Right ventricle myocardium inferior (tissue), 1 donor: ENCODE results near the gene LAMA2. TPM values are rescaled to one million over a fixed set of nuclear protein-coding genes. Genes with fewer than 3 reads are reported as not detected.
"Not testable (repeated sequence)": the region's sequence is repeated elsewhere in the genome, so short reads cannot be mapped to it uniquely, and the experiment has no call there.

Experiments
- ATAC-seq: fragments of 200-7000 bp; cut with Tn5 transposase; one replicate; pipeline ENCODE4 v1.9.1; 2020; ENCODE audit warnings: mild to moderate bottlenecking, moderate library complexity
- DNase-seq: peaks from one replicate; pipeline ENCODE4 v3.0.0; 2021; ENCODE audit errors: missing footprints
- intact Hi-C: fragments of 100-400 bp; cut with DNase I; formaldehyde crosslinking; loops from one replicate; pipeline ENCODE4 v1.11.0; 2022
- total RNA-seq: library from RNA; stranded (reverse); fragmentation: NEBNext Ultra II Directional; extraction: Animal tissue kit (Norgen Biotek cat#: 25700); gene quantifications from one replicate; pipeline ENCODE4 v1.2.1, GENCODE V29; 2021
- donor health status: DM: no; HTN: yes; CAD: no; lungs with severe emphysema.

LAMA2 gene
- total RNA-seq, 1 donor from 2014 or later = 119 TPM

- no peak for ATAC-seq
- intact Hi-C loops = no loop called here
- DNase-seq = no peak
Observed at GRCh38 chr6:129033581-129033980, 150.6 kb downstream of the LAMA2 start.

DNA sequence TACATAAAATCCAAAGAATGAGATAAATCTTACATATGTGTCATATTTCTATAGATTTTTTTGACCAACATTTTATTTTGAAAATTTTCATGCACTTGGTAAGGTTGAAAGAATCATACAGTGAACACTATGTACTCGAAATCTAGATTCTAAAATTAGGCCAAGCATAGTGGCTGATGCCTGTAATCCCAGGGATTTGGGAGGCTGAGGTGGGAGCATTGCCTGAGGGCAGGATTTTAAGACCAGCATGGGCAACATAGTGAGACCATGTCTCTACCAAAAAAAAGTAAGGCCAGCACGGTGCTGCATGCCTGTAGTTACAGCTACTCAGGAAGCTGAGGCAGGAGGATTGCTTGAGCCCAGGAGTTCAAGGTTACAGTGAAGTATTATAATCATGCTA lies 158.6 kb downstream of the LAMA2 start:
- no peak for ATAC-seq
- intact Hi-C loops = no loop called here
- DNase-seq = no peak

DNA sequence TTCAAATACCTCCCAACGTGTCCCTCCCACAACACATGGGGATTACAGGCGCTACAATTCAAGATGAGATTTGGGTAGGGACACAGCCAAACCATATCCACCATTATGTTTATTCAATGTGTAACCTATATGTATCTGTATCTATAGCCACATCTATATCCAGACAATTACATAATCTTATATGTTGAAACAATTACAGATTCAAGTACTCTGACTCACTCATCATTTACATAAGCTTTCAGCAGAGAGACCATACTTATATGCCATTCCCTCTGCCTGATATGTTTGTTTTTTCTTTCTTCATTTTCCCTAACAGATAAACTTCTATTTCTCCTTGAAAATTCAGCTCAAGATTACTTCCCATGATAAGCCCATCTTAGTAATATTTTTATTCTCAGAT lies 163.6 kb downstream of the LAMA2 start:
- intact Hi-C loops = no loop called here
- no peak for ATAC-seq
- DNase-seq = no peak

DNA sequence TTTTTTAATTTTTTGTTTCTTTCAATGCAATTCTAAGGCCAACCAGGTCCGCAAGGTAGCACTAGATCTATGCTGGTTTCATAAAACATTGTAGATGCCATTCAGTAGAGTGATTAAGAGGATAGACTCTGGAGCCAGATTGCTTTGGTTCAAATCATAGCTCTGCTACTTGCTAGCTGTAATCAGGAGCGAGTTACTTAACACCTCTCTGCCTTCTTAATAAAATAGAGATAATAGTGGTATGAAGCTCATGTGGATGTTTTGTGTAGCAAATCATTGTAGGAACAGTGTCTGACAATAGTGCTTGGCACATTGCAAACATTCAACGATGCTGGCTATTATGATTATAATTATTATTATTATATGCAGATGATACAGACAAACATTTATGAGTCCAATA lies 164.9 kb downstream of the LAMA2 start:
- ATAC-seq = peak; percentile 51
- intact Hi-C loops = no loop called here
- DNase-seq = no peak

DNA sequence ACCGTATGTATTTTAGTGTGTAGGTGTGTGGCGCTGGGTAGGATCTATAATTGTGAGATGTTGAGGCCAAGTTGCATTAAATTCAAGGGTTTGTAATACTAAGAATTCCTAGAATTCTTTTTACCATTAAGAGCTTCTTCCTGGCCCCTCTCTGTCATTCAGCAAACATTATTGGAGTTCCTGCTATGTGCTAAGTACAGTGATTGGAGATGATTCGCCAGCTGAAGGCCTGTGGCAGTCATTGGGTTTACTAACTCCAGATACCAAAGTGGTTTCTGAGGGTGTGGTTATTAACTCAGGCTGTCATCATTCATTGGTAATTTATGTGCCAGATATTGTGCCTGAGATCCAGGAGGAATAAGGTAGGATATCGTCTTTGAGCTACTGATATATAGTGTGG lies 167.1 kb downstream of the LAMA2 start:
- intact Hi-C loops = no loop called here
- ATAC-seq = no peak

DNA sequence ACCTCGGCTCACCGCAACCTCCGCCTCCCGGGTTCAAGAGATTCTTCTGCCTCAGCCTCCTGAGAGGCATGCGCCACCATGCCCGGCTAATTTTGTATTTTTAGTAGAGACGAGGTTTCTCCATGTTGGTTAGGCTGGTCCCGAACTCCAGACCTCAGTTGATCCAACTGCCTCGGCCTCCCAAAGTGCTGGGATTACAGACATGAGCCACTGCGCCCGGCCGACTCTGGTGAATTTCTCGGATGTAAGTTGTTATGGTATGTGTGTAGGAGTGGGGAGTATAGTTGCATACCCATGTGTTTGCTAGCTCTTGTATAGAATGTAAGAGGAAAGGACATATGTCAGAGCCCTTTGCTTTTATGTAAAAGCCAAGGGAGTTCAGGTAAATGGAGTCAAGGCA lies 170.2 kb downstream of the LAMA2 start:
- intact Hi-C loops, ATAC-seq: not testable (repeated sequence)
- DNase-seq = peak; percentile 58

More for the DNA sequence above, 167.1 kb downstream of the LAMA2 start:
- DNase-seq = no peak

GRCh38 chr6:129055796-129056195 lies 172.9 kb downstream of the LAMA2 start:
- ATAC-seq = no peak
- intact Hi-C loops = no loop called here
- no peak for DNase-seq

GRCh38 chr6:129059650-129060049 lies 176.7 kb downstream of the LAMA2 start:
- no peak for DNase-seq
- intact Hi-C loops = no loop called here
- ATAC-seq = no peak

DNA sequence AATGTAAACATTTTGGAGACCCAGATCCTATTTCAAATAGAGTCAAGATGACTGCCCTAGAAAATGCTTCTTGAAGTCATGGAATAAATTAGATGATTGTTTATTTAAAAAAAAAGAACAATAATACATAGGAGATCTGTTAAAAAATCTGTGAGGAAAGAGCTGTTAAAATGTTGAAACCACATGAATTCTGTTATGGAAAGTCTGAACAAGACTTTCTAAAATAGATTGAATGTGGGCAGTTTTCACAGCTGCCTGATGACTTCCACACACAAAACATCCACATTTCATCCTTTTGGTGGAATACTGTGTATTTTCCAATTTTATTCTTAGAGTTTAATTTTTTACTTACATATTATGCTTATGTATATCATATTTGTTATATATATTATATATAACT lies 186.1 kb downstream of the LAMA2 start:
- DNase-seq (no peak), ATAC-seq (no peak)
- intact Hi-C loops = no loop called here

DNA sequence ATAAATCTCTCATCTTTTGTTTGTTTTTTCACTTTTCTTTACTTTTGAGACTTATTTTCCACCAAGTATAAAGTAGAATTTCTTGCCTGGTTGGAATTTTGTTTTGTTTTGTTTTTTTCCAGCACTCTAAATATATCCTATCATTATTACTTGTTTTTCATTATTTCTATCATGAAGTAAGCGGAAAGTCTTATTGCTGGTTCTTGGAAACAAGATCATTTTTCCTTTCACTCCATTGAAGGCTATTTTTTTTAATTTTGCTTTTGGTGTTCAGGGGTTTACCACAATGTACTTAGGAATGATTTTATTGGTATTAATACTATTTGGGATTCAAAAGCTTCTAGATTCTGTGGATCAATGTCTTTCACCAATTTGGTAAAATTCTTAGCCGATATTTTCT lies 190.1 kb downstream of the LAMA2 start:
- intact Hi-C loops = no loop called here
- DNase-seq (no peak), ATAC-seq (no peak)

GRCh38 chr6:129073691-129074395 lies 190.9 kb downstream of the LAMA2 start:
- ATAC-seq (no peak), DNase-seq (no peak)
- intact Hi-C loops = no loop called here

- ATAC-seq (peak; percentile 13), DNase-seq (no peak)
- intact Hi-C loops = no loop called here
Observed at GRCh38 chr6:129084406-129084805, 201.5 kb downstream of the LAMA2 start.

- ATAC-seq, intact Hi-C loops: not testable (repeated sequence)
- peak; percentile 44 for DNase-seq
Observed at GRCh38 chr6:129088481-129088880, 205.5 kb downstream of the LAMA2 start.

DNA sequence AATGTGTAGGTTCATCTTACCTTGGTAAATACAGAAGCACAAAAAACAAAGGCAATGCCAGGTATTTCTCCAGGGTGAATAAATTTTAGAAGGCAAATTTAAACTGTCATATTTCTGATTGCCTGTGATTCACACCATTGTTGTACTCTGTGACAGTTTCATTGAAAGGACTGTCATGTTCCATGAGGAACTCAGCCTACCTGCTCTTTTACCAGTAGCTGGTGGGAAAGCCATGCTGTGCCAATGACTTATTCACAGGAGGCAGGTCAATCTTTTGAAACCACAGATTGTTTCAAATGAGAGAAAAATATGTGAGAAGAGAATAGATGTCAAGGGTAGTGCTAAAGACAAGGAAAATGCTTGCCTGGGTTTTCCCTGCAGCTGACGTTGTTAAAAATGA lies 206.4 kb downstream of the LAMA2 start:
- intact Hi-C loops = no loop called here
- DNase-seq (no peak), ATAC-seq (no peak)

- intact Hi-C loops = no loop called here
- DNase-seq = no peak
- peak; percentile 33 for ATAC-seq
Observed at GRCh38 chr6:129094147-129094546, 211.2 kb downstream of the LAMA2 start.

GRCh38 chr6:129096651-129097290 lies 213.8 kb downstream of the LAMA2 start:
- ATAC-seq (peak; percentile 82), DNase-seq (no peak)
- intact Hi-C loops = no loop called here

DNA sequence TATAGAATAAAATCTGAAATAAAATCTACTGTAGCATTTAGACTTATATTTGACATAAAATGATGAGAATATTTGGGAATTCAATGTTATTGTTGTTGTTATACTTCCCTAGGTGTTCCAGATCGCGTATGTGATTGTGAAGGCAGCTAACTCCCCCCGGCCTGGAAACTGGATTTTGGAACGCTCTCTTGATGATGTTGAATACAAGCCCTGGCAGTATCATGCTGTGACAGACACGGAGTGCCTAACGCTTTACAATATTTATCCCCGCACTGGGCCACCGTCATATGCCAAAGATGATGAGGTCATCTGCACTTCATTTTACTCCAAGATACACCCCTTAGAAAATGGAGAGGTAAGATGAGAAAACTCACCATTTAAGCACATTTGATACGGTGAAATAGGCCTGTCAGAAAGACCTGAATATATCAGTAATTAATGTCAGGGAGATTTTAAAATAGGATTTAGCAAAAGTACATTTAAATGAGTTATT lies 215.2 kb downstream of the LAMA2 start:
- intact Hi-C loops = no loop called here
- ATAC-seq (no peak), DNase-seq (no peak)

DNA sequence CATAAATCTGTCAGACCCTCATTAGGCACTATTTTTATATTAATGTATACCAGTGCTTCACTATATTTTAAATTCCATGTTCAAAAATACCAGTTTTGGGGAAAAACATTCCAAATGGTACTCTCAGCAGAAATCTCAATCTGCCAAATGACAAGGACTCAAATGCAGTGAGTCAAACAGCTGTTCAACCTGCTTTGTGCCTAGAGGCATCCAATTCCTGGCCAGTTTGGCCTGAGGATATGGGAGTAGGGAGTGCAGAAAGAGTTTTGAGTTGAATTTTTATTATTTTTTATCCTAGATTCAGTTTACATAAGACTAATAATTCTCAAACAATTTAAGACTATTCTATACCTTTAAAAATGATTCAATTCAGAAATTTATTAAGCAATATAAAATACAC lies 216.8 kb downstream of the LAMA2 start:
- DNase-seq = no peak
- intact Hi-C loops = no loop called here

DNA sequence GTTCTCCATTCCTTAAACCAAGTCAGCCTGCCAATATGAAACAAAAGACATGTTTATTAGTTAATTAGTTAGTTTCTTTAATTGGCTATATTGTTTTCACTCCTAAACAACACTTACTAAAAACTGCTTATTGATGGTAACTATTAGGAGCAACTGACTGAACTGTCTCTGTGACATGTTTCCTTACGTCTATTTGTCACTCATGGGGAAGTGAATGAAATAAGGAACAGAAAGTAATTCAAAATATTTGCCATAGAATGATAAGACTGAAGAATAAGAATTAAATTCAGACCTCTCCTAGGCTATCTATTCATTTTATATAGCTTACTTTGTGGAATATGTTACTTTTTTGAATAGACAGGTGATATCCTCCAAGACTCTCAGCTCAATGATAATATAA lies 217.2 kb downstream of the LAMA2 start:
- intact Hi-C loops = no loop called here
- DNase-seq (no peak), ATAC-seq (no peak)

More for the DNA sequence above, 216.8 kb downstream of the LAMA2 start:
- no peak for ATAC-seq

GRCh38 chr6:129102741-129103140 lies 219.8 kb downstream of the LAMA2 start:
- peak; percentile 90 for ATAC-seq
- intact Hi-C loops = no loop called here

More at GRCh38 chr6:129102741-129103140, 219.8 kb downstream of the LAMA2 start:
- peak; percentile 52 for DNase-seq
